HepG2 (cell line): ENCODE data around the gene ZNF277. TPM values are rescaled to one million over a fixed set of nuclear protein-coding genes. Genes with fewer than 3 reads are reported as not detected.

Source experiments
- ARID5B ChIP-seq: IDR thresholded peaks from 2 replicates; pipeline ENCODE4 v1.4.0; 2020; ENCODE audit warnings: mild to moderate bottlenecking, missing genetic modification reagents
- CREM ChIP-seq, 2 experiments: sonication (generic) in 1 of 2; formaldehyde crosslinking in 1 of 2; IDR thresholded peaks; 2 replicates each; pipeline versions ENCODE4 v1.4.0 to v1.6.1; 2016 to 2020; ENCODE audit warnings: antibody characterized with exemption in 1 of 2, mild to moderate bottlenecking in 1 of 2, missing genetic modification reagents in 1 of 2
- ELF3 ChIP-seq: IDR thresholded peaks from 2 replicates; pipeline ENCODE4 v1.6.1; 2016; ENCODE audit warnings: missing genetic modification reagents, missing compliant biosample characterization
- FOXA1 ChIP-seq, 2 experiments: fragments of 450-650 bp in 1 of 2; sonication (generic) in 1 of 2; formaldehyde crosslinking in 1 of 2; IDR thresholded peaks; 2 replicates each; pipeline versions ENCODE4 v1.4.0 to v1.6.1; 2016 to 2020; ENCODE audit warnings: missing genetic modification reagents in 1 of 2
- IKZF5 ChIP-seq: IDR thresholded peaks from 2 replicates; pipeline ENCODE4 v1.6.1; 2018; ENCODE audit warnings: missing genetic modification reagents, mild to moderate bottlenecking, missing compliant biosample characterization
- IRF1 ChIP-seq: sonication (generic); formaldehyde crosslinking; IDR thresholded peaks from 2 replicates; pipeline ENCODE4 v1.4.0; 2020; ENCODE audit warnings: low read depth, mild to moderate bottlenecking, missing genetic modification reagents
- NFE2L2 ChIP-seq: fragments of 150-350 bp; IDR thresholded peaks from 2 replicates; pipeline ENCODE4 v1.6.1; 2014; ENCODE audit warnings: low read length
- PCBP2 ChIP-seq: fragments of 200-400 bp; formaldehyde crosslinking; optimal IDR thresholded peaks from 2 replicates; pipeline ENCODE3; 2018; ENCODE audit warnings: low read length, low read depth; ENCODE audit not compliant: poor library complexity, severe bottlenecking
- ZNF614 ChIP-seq: IDR thresholded peaks from 2 replicates; pipeline ENCODE4 v1.6.1; 2018; ENCODE audit warnings: missing biosample characterization, missing genetic modification reagents, inconsistent platforms, borderline replicate concordance
- ZNF737 ChIP-seq: sonication (generic); formaldehyde crosslinking; IDR thresholded peaks from 2 replicates; pipeline ENCODE4 v1.5.0; 2020; ENCODE audit warnings: missing genetic modification reagents, mild to moderate bottlenecking, borderline replicate concordance
- polyA plus RNA-seq, 8 experiments: library from polyadenylated mRNA; depleted of rRNA in 3 of 8; stranded (reverse) in 7 of 8; unstranded in 1 of 8; fragments of >200 nt; fragmentation: Illumina TruSeq in 4 of 8; extraction: Trizol in 4 of 8; gene quantifications; 2 replicates each; pipeline versions ENCODE4 v1.2.1 to v1.2.3, GENCODE V29; 2011 to 2016; ENCODE audit warnings: low read depth in 4 of 8, missing spikeins in 1 of 8, mixed read lengths in 1 of 8; ENCODE audit not compliant: insufficient read depth in 1 of 8
- total RNA-seq, 5 experiments: library from RNA; depleted of rRNA; stranded (reverse); fragments of >200 nt; fragmentation: Illumina TruSeq; extraction: Trizol; gene quantifications; 2 replicates each; pipeline ENCODE4 v1.2.3, GENCODE V29; 2016; ENCODE audit warnings: low read depth in 1 of 5
- TF ChIP-seq, protein P1 (sequence below): sonication (generic); formaldehyde crosslinking; IDR thresholded peaks from one replicate; pipeline ENCODE4 v1.5.1; 2020; ENCODE audit warnings: mild to moderate bottlenecking, missing genetic modification reagents; ENCODE audit errors: not compliant biosample characterization

Gene ZNF277
- total and polyA plus RNA-seq, 2 of the 13 experiments (the other 11 are each of a cell fraction or from before 2014, with no cell fraction given): 29.1 to 30.1 TPM

GRCh38 chr7:112160130-112160770, 46.2 kb upstream of the ZNF277 start (continued):
- TF ChIP-seq, protein P1, sequence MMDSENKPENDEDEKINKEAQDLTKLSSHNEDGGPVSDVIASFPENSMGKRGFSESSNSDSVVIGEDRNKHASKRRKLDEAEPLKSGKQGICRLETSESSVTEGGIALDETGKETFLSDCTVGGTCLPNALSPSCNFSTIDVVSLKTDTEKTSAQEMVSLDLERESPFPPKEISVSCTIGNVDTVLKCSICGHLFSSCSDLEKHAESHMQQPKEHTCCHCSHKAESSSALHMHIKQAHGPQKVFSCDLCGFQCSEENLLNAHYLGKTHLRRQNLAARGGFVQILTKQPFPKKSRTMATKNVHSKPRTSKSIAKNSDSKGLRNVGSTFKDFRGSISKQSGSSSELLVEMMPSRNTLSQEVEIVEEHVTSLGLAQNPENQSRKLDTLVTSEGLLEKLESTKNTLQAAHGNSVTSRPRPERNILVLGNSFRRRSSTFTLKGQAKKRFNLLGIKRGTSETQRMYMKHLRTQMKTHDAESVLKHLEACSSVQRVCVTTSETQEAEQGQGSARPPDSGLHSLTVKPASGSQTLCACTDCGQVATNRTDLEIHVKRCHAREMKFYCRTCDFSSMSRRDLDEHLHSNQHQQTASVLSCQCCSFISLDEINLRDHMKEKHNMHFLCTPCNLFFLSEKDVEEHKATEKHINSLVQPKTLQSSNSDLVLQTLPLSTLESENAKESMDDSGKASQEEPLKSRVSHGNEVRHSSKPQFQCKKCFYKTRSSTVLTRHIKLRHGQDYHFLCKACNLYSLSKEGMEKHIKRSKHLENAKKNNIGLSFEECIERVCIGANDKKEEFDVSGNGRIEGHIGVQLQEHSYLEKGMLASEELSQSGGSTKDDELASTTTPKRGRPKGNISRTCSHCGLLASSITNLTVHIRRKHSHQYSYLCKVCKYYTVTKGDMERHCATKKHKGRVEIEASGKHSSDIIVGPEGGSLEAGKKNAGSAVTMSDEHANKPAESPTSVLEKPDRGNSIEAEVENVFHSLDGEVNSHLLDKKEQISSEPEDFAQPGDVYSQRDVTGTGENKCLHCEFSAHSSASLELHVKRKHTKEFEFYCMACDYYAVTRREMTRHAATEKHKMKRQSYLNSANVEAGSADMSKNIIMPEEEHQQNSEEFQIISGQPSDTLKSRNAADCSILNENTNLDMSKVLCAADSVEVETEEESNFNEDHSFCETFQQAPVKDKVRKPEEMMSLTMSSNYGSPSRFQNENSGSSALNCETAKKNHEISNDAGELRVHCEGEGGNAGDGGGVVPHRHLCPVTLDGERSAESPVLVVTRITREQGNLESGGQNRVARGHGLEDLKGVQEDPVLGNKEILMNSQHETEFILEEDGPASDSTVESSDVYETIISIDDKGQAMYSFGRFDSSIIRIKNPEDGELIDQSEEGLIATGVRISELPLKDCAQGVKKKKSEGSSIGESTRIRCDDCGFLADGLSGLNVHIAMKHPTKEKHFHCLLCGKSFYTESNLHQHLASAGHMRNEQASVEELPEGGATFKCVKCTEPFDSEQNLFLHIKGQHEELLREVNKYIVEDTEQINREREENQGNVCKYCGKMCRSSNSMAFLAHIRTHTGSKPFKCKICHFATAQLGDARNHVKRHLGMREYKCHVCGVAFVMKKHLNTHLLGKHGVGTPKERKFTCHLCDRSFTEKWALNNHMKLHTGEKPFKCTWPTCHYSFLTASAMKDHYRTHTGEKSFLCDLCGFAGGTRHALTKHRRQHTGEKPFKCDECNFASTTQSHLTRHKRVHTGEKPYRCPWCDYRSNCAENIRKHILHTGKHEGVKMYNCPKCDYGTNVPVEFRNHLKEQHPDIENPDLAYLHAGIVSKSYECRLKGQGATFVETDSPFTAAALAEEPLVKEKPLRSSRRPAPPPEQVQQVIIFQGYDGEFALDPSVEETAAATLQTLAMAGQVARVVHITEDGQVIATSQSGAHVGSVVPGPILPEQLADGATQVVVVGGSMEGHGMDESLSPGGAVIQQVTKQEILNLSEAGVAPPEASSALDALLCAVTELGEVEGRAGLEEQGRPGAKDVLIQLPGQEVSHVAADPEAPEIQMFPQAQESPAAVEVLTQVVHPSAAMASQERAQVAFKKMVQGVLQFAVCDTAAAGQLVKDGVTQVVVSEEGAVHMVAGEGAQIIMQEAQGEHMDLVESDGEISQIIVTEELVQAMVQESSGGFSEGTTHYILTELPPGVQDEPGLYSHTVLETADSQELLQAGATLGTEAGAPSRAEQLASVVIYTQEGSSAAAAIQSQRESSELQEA (CRISPR knock-in tag): no peak
- no peak for TF ChIP-seq ELF3 (CRISPR knock-in tag)
- TF ChIP-seq ARID5B (CRISPR knock-in tag): 0 out of 2 replicates have a peak, but pooled peaks have one; percentile 25
- TF ChIP-seq IRF1: no peak
- 0 out of 2 replicates have a peak, but pooled peaks have one; percentile 4 for TF ChIP-seq CREM (IDR thresholded peaks at IDR 0.05)
- TF ChIP-seq CREM (CRISPR knock-in tag; IDR thresholded peaks at IDR 0.05): no peak
- TF ChIP-seq PCBP2: no peak
- TF ChIP-seq NFE2L2: 0 out of 2 replicates have a peak, but pooled peaks have one; percentile 22
- TF ChIP-seq FOXA1 (IDR thresholded peaks at IDR 0.05): no peak
- TF ChIP-seq FOXA1 (CRISPR knock-in tag; IDR thresholded peaks at IDR 0.05): peak; percentile 22; the same call in 1 of the 2 replicates
- no peak for TF ChIP-seq ZNF737 (CRISPR knock-in tag)
- 0 out of 2 replicates have a peak, but pooled peaks have one; percentile 7 for TF ChIP-seq IKZF5
- no peak for TF ChIP-seq ZNF614
